ENCODE measurements around the gene C3orf38.
"Not testable (repeated sequence)": the region's sequence is repeated elsewhere in the genome, so short reads cannot be mapped to it uniquely, and the experiment has no call there.

The C3orf38 gene

DNA sequence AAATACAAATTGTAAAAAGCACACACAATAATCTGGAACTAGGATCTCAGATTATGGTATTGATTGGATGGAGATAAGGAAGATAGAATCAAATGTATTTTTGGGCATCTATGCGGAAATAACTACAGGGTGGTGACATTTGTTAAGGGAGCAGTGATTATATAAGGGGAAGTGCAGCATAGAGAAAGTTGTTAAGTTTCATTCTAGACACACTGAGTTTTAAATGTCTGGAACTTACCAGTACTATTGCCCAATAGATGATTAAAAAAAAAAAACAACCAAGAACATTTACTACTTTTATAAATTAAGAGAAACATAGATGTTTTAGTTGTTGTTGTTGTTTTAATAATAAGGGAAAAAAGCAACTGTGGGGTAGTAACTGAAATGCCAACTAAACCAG lies 32.1 kb upstream of the C3orf38 start:
- TF ChIP-seq CTCF (IDR thresholded peaks at IDR 0.05; ENCODE audit: low read depth, low read length) = no peak

GRCh38 chr3:88118603-88119002 lies 31.2 kb upstream of the C3orf38 start:
- DNase-seq (ENCODE audit: extremely low read depth, low read depth) = not testable (repeated sequence)

More for the DNA sequence above, 32.1 kb upstream of the C3orf38 start:
- DNase-seq (ENCODE audit: extremely low read depth, low read depth) = no peak

GRCh38 chr3:88123526-88123925 lies 26.2 kb upstream of the C3orf38 start:
- no peak for TF ChIP-seq CTCF (IDR thresholded peaks at IDR 0.05; ENCODE audit: low read depth, low read length)

GRCh38 chr3:88131695-88132094 lies 18.1 kb upstream of the C3orf38 start:
- no peak for DNase-seq (ENCODE audit: extremely low read depth, low read depth)
- no peak for TF ChIP-seq CTCF (IDR thresholded peaks at IDR 0.05; ENCODE audit: low read depth, low read length)

More at GRCh38 chr3:88123526-88123925, 26.2 kb upstream of the C3orf38 start:
- DNase-seq (ENCODE audit: extremely low read depth, low read depth) = no peak

GRCh38 chr3:88132894-88133293 lies 16.9 kb upstream of the C3orf38 start:
- DNase-seq (ENCODE audit: extremely low read depth, low read depth) = no peak
- no peak for TF ChIP-seq CTCF (IDR thresholded peaks at IDR 0.05; ENCODE audit: low read depth, low read length)

DNA sequence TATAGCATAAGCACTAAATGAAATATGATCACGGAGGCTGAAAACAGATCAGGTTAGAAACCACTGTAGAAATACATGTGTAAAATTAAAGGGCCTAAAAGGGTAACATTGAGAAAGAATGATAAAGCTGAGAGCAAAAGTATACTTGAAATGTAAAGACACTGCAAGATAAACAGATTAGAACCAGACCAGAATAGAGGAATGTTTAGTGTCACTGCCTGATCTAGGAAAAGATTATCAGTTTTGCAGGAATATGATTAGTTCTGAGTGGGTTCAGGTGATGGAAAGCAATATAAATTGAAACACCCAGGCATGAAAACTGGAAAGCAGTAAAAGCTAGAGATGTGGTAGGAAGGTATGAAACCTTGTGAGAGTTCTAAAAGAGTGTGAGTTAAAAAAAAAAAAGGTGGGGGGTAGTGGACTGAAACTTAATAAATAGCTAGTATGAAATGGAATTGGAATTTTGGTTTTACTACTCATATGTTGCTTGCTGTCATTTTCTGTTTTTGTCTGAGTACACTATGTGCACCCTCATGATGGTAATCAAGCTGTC lies 16.0 kb upstream of the C3orf38 start:
- TF ChIP-seq CTCF (IDR thresholded peaks at IDR 0.05; ENCODE audit: low read depth, low read length) = no peak

GRCh38 chr3:88137836-88138235 lies 11.9 kb upstream of the C3orf38 start:
- TF ChIP-seq CTCF (IDR thresholded peaks at IDR 0.05; ENCODE audit: low read depth, low read length) = no peak
- DNase-seq (ENCODE audit: extremely low read depth, low read depth) = no peak

More for the DNA sequence above, 16.0 kb upstream of the C3orf38 start:
- DNase-seq (ENCODE audit: extremely low read depth, low read depth) = no peak

GRCh38 chr3:88141458-88142083 lies 8.2 kb upstream of the C3orf38 start:
- no peak for TF ChIP-seq CTCF (IDR thresholded peaks at IDR 0.05; ENCODE audit: low read depth, low read length)
- DNase-seq (ENCODE audit: extremely low read depth, low read depth) = peak; percentile 39
